Measurements from ENCODE around the gene DGUOK.
A peak's percentile ranks its signal among the peaks of the same experiment; 100 is the strongest.

Gene DGUOK

DNA sequence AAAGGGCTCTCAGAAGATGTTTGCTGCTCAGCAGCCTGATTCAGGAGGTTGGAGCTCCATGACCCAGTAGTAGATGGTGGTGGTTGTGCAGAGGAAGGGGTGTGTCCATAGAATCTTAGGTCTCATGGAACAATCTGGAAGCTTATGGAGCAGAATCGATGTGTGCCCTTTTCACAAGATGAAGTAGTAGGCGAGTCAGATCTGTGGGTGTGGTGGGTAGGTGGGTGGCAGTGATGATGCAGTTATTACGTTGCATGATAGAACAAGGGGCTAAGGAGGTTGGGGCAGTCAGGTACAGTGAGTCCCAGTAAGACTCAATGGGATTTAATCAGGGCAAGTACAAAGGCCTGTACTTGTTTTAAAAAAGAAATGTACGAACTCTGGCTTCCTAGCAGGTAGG, 67.1 kb downstream of the DGUOK start:
- no peak for DNase-seq (ENCODE audit: low read depth in 3 of 3, low spot score in 1 of 3)

DNA sequence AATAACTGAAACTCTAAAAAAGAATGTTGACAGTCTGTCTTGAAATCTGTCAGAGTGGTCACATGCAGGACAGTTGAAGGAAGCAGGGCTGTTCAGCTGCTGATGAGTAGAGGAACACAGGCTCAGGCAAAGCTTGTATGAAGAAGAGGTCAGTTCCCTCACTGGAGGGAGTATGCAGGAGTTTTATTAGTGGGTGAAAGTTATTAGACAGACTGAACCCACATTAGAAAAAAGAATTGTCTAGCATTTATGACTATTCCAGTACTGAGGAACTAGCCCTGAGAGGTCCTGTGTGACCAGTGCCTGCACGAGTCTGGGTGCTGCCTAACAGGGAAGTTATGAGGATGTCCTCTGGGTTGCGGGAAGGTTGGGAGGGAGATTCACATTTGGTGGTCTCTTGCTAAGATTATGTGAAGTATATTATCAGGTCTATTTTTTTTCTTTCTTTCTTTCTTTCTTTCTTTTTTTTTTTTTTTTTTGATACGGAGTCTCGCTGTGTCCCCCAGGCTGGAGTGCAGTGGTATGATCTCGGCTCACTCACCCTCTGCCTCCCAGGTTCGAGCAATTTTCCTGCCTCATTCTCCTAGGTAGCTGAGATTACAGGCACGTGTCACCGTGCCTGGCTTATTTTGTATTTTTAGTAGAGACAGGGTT, 67.6 kb downstream of the DGUOK start:
- no peak for DNase-seq (ENCODE audit: low read depth in 3 of 3, low spot score in 1 of 3)

GRCh38 chr2:73995810-73996209, 69.1 kb downstream of the DGUOK start:
- no peak for DNase-seq (ENCODE audit: low read depth in 3 of 3, low spot score in 1 of 3)

DNA sequence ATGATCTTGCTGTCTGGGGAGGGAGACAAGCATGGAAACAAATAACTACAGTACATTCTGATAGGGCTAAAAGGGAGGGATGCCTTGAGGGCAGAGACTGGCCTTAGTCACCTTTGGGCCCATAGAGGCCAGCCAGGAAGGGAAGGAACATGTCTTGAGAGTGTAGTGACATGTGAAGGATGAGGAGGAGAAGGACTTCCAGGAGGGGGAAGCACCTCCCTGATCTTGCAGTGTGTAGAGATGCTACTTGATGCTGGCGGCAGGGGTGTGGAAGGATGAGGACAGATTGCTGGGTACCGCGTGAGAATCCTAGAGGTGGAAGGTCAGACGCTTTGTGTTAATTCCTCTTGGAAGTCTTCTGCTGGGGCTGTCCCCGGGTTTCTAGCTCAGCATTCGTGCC, 71.1 kb downstream of the DGUOK start:
- no peak for DNase-seq (ENCODE audit: low read depth in 3 of 3, low spot score in 1 of 3)

DNA sequence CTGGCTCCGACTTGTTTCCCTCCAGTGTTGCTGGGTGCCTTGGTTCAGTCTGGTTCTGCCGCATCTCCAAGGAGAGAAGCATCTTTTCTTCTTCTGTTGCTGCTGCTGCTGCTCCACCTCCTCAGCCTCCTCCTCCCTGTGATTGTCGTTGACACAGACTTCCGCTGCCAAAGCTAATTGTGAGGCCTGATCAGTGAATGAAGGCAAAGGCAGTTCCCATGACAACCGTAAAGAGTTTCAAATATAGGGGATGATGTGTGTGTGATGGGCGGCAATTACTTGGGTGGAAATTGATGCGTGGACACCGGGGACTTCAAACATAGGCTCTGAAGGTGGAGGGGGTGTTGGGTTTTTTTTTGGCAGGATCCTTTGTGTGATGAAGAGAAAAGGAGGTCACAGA, 71.8 kb downstream of the DGUOK start:
- no peak for DNase-seq (ENCODE audit: low read depth in 3 of 3, low spot score in 1 of 3)

DNA sequence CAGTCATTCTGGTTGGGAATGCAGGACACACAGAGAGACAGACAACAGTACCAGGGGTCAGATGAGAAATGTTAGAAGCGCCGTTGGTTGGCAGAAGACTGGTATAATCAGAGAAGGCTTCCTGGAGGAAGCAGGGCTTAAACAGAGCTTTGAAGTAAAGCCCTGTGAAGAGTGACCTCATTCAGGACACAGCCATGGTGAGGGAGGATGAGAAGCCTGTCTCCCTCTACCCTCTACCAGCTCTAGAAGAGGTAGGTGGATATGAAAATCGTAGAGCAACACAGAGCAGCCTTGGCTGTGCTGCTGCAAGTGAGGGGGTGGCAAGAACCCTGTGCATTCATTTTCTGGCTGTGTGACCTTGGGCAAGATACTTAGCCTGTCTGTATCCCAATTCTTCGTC, 72.3 kb downstream of the DGUOK start:
- no peak for DNase-seq (ENCODE audit: low read depth in 3 of 3, low spot score in 1 of 3)

DNA sequence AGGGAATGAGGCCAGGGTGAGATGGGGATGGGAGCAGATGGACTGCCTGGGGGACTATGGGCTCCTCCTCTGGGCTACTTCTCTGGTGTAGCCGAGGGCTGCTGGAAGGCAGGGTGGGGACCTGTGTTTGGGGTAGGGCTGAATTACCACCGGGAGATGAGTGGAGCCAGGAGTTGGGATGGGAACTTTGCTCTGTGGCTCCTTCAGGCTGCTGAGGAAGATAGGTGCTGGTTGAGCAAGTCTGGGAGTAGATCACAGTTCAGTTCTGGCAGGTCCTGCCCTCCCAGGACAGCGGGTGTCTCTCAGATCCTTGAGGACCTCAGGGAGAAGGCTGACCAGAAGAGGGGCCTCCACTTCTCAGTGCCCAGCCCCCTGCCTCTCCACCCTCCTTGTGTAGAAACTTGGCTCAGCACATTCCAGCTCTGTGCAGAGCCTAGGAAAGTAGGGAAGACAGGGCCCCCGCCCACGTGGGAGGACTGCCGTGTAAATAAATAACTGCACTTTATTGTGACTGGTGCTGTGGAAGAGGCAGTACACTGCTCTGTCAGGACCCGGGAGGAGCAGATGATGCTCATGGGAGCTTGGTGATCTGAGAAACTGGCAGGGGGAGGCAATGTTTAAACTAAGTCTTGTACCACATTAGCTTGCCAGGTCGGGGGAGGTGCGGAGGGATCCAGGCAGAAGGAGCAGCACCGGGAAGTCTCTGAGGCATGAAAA, 73.4 kb downstream of the DGUOK start:
- DNase-seq (ENCODE audit: low read depth in 3 of 3, low spot score in 1 of 3) = no peak

- DNase-seq (ENCODE audit: low read depth in 3 of 3, low spot score in 1 of 3) = no peak
These were observed 74.0 kb downstream of the DGUOK start for GRCh38 chr2:74000666-74001065.

DNA sequence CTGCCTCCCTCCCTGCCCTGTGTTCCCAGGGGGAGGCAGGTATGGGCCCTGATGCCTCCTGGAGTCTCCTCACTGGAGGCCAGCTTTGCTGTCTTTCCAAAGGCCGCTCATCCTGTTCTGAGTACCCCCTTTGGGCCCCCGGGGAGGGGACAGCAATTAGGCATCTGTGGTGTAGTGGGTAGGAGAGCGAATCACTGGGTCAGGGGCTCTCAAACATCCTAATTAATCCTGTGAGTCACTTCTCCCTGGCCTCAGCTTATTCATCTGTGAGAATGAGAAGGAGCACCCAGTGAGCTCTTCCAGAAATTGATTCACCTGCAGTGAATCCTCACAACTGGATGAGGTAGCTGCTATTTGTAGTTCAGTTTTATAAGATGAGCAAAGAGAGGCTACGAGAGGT, 74.4 kb downstream of the DGUOK start:
- no peak for DNase-seq (ENCODE audit: low read depth in 3 of 3, low spot score in 1 of 3)

DNA sequence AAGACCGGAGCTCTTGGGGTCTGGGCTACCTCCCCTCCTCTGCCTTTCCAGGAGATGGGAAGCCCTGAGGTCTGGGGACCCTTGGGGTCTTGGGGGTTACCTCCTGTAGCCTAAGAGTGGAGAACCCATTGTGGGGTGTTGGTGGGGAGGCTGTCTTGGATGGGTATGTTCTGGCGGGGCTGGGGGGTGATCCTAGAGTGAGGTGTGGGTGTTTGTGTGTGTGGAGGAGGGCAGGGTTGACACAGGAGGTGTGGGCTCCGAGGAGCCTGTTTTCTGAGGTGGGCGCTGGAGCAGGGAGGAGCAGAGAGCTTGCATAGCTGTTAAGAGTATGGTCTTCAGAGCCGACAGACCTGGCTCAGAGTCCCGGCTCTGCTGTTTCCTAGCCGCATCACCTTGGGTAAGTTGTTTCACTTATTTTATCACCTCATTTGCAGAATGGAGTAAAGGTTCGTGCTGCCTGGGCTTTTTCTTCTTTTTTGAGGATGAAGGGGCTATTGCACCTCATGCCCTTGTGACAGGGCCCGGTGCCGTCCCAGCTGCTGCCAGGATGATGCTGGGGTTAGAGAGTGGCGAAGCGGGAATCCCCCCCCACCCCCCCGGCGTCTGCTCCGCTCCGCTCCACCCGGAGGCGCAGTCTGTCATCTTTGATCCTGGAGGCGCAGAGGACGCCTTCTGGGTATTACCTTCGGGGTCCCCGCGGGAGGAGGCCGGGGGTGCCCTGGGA, 75.3 kb downstream of the DGUOK start:
- DNase-seq (ENCODE audit: low read depth in 3 of 3, low spot score in 1 of 3) = no peak

DNA sequence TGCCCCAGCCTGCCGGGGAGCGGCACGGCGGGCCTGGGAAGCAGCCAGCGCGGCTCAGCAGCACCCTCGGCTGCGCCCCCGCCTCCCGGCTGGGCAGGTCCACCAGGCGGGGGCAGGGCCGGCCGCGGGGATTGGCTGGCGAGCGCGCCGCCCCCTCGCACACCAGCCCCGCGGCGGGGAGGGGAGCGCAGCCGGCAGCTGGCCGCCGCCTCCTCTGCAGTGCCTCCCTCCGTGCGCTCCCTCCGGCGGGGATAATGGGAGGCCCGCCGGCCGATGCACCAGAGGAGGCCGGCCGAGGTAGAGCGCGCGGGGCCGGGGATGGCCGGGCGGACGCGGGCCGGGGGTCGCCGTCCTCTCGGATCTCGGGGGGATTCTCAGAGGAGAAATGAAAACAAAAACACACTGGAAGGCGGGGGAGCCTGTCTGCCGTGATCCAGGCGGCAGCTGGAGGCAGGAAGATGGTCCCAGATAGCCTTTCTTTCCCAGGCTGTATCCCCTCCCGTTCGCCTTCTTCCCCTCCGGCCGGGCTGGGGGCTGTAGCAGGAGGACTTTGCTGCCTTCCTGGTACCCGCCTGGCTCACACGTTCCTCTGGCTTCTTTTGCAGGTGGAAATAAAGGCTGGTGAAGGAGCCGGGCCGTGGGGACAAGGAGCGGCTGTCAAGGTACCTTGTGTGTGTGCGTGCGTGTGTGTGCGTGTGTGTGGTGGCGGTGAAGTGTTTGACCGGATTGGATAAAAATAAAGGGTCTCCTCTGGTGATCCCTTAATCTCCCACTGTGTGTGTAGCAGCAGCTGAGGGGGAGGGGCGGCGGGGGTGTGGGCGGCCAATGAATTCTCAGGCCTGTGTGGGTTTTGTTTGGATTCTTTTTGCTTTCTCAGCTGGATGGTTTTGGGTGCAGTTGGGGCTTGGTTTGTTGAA, 76.1 kb downstream of the DGUOK start:
- DNase-seq (ENCODE audit: low read depth in 3 of 3, low spot score in 1 of 3) = peak in 2 of 3 donors; percentile 55 to 63

DNA sequence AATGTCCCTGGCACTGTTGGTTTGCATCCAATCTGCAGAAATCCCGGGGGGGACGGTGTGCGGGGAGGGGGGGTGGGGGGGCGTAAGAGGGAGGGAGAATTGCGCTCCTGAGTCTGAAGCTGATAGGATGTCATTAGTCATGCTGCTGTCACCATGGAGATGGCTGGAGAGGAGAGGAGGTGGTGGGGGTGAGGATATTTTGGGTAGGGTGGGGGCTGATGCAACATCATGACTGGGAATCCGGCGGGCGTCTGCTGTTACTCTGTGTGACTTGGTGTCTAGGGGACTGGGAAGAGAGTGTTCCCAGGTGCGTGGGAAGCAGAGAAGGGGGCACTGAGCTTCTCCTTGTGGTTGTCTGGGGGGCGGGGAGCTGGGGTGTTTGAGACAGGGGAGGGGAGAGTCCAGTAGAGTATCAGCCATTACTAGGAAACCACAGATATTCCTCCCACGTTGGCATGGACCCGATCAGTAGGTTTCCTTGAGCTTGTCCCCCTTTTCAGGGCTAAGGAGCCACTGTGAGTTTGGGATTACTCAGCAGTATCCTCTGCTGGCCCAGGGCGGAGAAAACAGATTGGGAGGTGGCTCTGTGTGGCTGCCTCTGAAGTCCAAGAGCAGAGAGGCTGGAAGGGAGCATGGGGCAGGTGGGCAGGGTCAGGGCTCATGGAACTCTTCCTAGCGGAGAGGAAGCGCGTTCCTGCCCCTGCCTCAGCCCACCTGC, 77.0 kb downstream of the DGUOK start:
- no peak for DNase-seq (ENCODE audit: low read depth in 3 of 3, low spot score in 1 of 3)

GRCh38 chr2:74004212-74005182, 77.8 kb downstream of the DGUOK start:
- no peak for DNase-seq (ENCODE audit: low read depth in 3 of 3, low spot score in 1 of 3)

- DNase-seq (ENCODE audit: low read depth in 3 of 3, low spot score in 1 of 3) = no peak
These were observed 79.1 kb downstream of the DGUOK start for GRCh38 chr2:74005786-74006185.

DNA sequence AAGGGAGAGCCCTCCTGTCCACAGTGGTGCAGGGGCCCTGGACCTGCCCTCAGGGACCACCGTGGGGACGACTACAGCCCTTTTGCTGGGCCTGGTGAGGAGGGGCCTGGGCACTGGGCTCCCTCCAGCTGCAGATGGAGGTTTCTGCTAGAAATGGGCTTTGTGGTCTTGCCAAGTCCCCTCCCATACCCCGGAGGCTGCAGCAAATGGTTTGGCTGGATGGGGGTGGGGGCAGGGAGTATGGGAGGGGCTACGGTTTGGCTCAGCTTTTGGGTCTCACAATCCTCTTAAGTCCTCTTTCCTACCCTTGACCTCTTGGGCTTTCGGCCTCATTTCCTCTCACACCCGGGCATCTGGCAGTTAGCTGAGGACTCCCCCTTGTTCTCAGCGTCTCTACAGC, 79.8 kb downstream of the DGUOK start:
- DNase-seq (ENCODE audit: low read depth in 3 of 3, low spot score in 1 of 3) = no peak

DNA sequence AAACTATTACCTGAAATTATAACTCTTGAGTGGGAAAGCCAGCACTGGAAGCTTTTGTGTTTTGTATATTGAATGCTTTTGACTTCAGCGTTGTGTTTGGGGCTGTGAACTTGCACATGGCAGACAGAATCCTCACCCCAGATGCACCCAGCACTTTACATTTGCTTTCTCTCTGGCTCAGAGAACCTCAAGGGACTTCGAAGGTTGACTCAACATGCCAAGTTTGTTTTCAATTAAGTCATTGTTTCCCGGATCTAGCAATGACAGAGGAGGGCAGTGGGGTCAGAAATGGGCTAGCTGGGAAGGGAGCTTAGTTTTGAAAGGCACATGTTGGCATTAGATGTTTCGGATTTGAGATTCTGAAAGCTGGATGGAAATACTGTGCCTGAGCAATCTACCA, 80.4 kb downstream of the DGUOK start:
- no peak for DNase-seq (ENCODE audit: low read depth in 3 of 3, low spot score in 1 of 3)

GRCh38 chr2:74007711-74008110, 81.0 kb downstream of the DGUOK start:
- DNase-seq (ENCODE audit: low read depth in 3 of 3, low spot score in 1 of 3) = no peak
